Suppressor macrophage (primary cell): ENCODE results near the gene DRC3.
A peak's percentile ranks its signal among the peaks of the same experiment; 100 is the strongest.

Source experiments
- DNase-seq, 4 experiments: peaks; one replicate each; pipeline ENCODE4 v3.0.0-alpha.2; 2020 to 2022
- total RNA-seq, 17 experiments: gene quantifications; one replicate each; lab custom pipeline; 2026; ENCODE audit warnings: mixed read lengths in 6 of 17, inconsistent platforms in 3 of 17; lab: John Stamatoyannopoulos, UW

The DRC3 gene
- 0 to 2.6 (median 0.05) reads per million in 17 experiments for total RNA-seq

DNA sequence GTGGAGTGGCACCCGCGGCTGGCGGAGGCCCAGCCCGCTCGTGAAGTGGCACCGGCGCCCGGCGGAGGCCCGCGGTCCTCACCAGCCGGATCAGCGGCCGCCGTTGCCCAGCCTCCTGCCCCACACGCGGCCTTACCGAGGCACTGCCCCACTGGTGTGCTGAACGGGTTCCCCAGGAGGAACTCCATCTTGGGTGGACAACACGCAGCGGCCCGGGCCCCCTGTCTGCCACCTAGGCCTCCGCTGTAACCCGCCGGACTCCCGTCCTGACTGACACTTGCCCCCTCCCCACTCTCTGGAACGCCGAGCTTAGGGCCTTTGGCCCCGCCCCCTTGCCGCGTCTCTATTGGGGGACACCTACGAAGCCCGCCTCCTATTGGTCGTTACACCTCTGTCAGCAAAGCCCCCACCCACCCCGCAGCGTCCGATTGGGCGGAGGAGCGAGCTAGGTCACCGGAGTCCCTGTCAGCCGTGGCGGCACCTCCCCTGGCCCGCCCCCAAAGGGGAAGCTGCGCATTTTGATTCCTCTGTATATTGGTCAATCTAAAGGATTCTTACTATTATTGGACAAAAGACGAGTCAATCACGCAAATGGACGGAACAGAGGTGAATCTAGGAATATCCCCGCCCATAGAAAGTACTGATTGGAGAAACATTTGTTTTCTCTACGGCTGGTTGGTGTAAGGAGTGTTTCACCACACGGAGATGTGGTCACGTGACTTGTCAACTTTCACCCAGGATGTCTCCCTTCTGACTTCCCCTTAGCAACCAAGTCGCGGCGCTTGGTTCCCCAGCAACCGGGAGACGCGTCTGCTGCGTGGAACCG, at the start of gene DRC3, which contains the start of gene TOM1L2:
Gene DRC3 (plus strand): TSS at position 737 of the 826 bp plus-strand sequence. CDS start 4,737 bp downstream, outside the sequence.
Gene TOM1L2 (minus strand): TSS at position 275 of the 826 bp plus-strand sequence. CDS start 87 bp downstream, at position 188.
- peak; percentile 99 to 100 (median 100) for DNase-seq

DNA sequence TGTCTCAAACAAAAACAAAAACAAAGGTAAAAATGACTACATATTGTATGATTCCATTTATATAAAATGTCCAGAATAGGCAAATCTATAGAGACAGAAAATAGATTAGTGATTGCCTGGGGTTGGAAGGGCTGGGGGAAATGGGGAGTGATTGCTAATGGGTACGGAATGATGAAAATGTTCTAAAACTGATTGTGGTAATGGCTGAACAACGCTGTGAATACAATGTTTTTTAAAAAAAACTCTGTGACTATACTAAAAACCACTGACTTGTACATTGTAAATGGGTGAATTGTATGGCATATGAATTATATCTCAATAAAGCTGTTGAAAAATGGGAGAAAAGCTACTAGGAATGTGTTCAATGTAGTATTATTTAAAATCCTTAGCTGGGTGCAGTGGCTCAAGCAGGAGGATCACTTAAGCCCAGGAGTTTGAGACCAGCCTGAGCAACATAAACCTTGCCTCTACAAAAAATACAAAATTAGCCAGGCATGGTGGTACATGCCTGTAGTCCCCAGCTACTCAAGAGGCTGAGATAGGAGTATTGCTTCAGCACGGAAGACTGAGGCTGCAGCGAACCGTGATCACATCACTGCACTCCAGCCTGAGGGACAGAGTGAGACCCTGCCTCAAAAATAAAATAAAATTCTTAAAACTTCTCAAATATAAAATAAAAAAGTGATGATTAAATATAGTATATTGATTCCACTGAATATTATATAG, 48.4 kb upstream of the DRC3 start:
- DNase-seq = no peak

- DNase-seq = peak in 3 of 4 experiments; percentile 43 to 55 (median 53)
Observed at GRCh38 chr17:17924857-17925250, 47.8 kb upstream of the DRC3 start.

- DNase-seq = no peak
Observed at GRCh38 chr17:17926036-17926435, 46.6 kb upstream of the DRC3 start.

GRCh38 chr17:17926840-17927449, 45.7 kb upstream of the DRC3 start:
- no peak for DNase-seq

- peak in 2 of 4 experiments; percentile 15 to 23 for DNase-seq
Observed at GRCh38 chr17:17928398-17929287, 44.0 kb upstream of the DRC3 start.

DNA sequence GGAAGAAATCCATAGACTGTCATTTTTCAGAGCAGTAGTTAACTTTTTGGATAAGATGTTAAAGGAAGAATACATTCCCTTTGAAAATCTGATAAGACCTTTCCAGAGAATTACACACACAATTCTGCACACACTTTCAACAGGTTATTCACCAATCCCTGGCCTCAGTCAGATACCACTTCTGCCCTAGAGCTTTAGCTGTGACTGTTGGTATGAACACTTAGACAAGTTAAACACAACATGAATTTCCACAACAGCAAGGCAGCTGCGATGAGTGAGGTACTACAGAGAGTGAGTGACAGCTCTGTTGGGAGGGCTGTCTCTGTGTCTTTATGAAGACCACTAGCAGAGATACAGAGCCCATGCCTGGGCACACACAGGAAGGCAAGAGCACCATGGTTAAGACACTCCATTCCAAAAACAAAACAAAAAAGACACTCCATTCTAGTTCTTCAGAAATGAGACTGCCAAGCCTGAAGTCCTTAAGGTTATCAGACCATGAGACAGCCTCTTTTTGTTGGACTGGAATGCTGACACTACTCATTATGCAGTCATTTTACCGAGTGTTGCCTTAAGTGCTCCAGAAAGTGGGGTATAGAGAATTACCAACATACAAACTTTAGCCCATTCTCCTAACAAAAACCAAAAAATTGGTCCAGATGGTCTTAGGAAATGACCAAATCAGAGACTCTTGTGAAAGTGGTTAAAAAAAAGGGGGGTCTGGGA, 42.8 kb upstream of the DRC3 start:
- DNase-seq = no peak

DNA sequence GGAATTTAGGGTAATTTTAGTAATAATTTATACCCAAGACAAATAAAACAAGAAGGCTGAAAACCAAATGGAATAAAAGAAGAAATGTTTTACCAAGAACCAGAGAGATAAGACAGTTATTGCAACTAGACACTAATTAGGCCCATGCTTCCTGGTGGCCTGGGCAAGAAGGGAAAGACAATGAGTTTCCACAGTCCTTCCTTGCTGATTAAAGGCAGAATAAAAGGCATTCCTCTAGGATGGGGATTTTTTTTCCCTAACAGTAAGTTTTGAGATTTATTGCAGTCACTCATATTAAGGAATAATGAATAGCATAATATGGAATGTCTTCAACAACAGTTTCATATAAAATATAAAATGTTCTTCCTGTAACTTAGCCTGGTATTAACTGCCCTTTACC, 42.0 kb upstream of the DRC3 start:
- DNase-seq = no peak

GRCh38 chr17:17931159-17931558, 41.5 kb upstream of the DRC3 start:
- peak in 3 of 4 experiments; percentile 21 to 41 (median 40) for DNase-seq

DNA sequence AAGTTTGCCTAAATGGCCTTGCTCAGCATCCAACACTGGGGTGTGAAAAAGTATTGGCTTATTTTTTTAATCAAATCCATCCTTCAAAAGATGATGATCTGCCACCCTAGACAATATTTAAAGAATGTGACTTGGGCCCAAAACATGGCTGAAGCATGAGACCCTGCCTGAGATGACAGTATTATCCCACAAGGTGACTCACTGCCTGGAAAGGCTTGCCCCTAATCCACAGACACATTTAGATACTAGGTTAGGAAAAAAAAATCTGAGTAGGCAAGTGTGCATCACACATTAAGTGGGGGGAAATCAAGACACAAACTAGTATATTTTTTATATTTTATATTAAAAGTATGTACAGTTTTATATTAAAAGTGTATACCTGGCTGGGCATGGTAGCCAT, 38.9 kb upstream of the DRC3 start:
- DNase-seq = no peak

GRCh38 chr17:17934214-17934613, 38.4 kb upstream of the DRC3 start:
- DNase-seq = no peak

DNA sequence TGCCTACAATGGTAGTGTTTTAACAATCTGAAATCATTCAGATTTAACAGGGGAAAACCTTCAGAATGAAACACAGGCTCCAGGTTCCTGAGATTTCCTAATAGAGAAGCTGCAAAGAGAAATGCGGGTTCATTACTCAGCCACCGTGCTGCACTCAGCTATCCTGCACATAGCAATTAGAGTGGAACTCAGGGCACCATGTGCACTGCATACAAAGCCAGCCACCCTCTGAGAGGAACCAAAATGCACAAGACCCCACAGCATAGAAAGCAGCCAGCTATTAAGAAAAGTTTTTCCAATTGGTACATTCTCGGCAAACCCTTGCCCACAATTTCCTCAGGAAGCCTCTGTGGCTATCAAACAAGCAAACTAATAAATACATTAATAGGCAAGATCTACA, 37.9 kb upstream of the DRC3 start:
- peak; percentile 57 to 71 (median 64) for DNase-seq

GRCh38 chr17:17935321-17936271, 37.1 kb upstream of the DRC3 start:
- DNase-seq = peak; percentile 80 to 93 (median 89)

- peak; percentile 35 to 66 (median 60) for DNase-seq
Observed at GRCh38 chr17:17937201-17937853, 35.3 kb upstream of the DRC3 start.

DNA sequence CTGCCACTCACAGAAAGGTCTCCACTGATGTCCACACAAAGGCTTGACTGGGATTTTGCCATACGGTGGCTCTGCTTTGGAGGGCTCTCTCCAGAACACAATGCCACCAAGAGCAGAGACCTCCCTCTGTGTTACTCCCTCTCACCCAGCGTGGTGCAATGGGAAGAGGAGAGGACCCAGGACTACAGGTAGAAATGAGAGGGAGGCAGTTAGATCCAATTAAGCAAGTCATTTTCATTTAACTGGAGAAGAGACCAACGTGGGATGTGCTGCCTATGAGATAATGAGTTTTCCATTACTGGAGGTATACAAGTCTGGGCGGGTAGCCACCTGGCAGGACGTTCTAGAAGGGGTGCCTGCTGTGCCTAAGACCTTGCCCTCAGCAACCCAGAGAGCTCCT, 34.7 kb upstream of the DRC3 start:
- DNase-seq = no peak

GRCh38 chr17:17938388-17939107, 34.1 kb upstream of the DRC3 start:
- no peak for DNase-seq

DNA sequence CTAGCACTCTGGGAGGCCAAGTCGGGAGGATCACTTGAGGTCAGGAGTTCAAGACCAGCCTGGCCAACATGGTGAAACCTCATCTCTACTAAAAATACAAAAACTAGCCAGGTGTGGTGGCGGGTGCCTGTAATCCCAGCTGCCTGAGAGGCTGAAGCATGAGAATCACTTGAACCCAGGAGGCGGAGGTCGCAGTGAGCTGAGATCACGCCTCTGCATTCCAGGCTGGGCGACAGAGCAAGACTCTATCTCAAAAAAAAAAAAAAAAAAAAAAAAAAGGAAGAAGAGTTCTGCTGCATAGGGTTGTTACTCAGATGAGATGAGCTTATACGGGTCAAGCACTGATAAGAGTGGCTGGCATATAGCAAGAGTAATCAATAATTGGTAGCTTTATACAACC, 32.7 kb upstream of the DRC3 start:
- peak in 1 of 4 experiments; percentile 28 for DNase-seq

- no peak for DNase-seq
Observed at GRCh38 chr17:17940441-17940911, 32.2 kb upstream of the DRC3 start.

DNA sequence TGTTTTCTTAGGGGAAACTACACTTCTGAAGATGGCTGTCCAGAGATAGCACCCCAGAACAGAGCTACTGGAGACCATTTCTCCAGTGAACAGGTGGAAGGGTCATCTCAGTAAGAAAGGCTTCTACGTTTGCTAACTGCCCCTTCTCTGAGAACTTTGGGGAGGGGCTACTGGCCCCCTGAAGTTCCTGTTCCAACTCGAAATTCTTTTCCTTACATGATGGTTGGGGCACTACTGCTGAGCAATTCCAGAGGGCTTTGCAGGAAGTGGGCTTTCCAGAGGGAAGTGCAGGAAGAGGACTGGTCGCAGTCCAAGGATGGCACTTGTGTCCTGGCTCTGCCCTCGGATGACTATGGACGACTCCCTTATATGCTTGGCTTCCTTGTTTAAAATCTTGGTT, 31.6 kb upstream of the DRC3 start:
- no peak for DNase-seq
